HepG2 (cell line): ENCODE results near the gene CLDN7. TPM values are rescaled to one million over a fixed set of nuclear protein-coding genes. Genes with fewer than 3 reads are reported as not detected.
A peak's percentile ranks its signal among the peaks of the same experiment; 100 is the strongest.

ENCODE experiments used
- ATF5 ChIP-seq: sonication (generic); formaldehyde crosslinking; IDR thresholded peaks from 2 replicates; pipeline ENCODE4 v1.4.0; 2020; ENCODE audit warnings: mild to moderate bottlenecking, low read depth, missing genetic modification reagents
- ATF6 ChIP-seq: sonication (generic); formaldehyde crosslinking; conservative IDR thresholded peaks from 2 replicates; pipeline ENCODE4 v1.4.0; 2020; ENCODE audit warnings: missing genetic modification reagents
- ATF7-NPFF ChIP-seq: sonication (generic); formaldehyde crosslinking; IDR thresholded peaks from 2 replicates; pipeline ENCODE4 v1.8.1; 2023; ENCODE audit warnings: mild to moderate bottlenecking, low read depth, missing genetic modification reagents, moderate library complexity
- CTCF ChIP-seq: sonication (generic); formaldehyde crosslinking; IDR thresholded peaks from 2 replicates; pipeline ENCODE4 v1.5.0; 2020; ENCODE audit warnings: mild to moderate bottlenecking, missing genetic modification reagents, moderate library complexity
- HINFP ChIP-seq: sonication (generic); formaldehyde crosslinking; IDR thresholded peaks from 2 replicates; pipeline ENCODE4 v1.4.0; 2020; ENCODE audit warnings: low read depth, mild to moderate bottlenecking, missing genetic modification reagents
- HMGXB4 ChIP-seq, 2 experiments: sonication (generic) in 1 of 2; formaldehyde crosslinking in 1 of 2; IDR thresholded peaks; 2 replicates each; pipeline versions ENCODE4 v1.4.0 to v1.6.1; 2018 to 2020; ENCODE audit warnings: missing genetic modification reagents in 2 of 2, borderline replicate concordance in 1 of 2, low read depth in 1 of 2, mild to moderate bottlenecking in 1 of 2, missing biosample characterization in 1 of 2
- HNRNPH1 ChIP-seq: fragments of 200-400 bp; formaldehyde crosslinking; optimal IDR thresholded peaks from 2 replicates; pipeline ENCODE3; 2017; ENCODE audit warnings: mild to moderate bottlenecking, low read depth, low read length
- IKZF4 ChIP-seq: sonication (generic); formaldehyde crosslinking; IDR thresholded peaks from 2 replicates; pipeline ENCODE4 v1.5.1; 2020; ENCODE audit warnings: borderline replicate concordance, mild to moderate bottlenecking, low read depth, missing genetic modification reagents; ENCODE audit errors: not compliant biosample characterization
- JDP2 ChIP-seq: sonication (generic); formaldehyde crosslinking; IDR thresholded peaks from 2 replicates; pipeline ENCODE4 v1.8.1; 2022; ENCODE audit warnings: missing genetic modification reagents, borderline replicate concordance
- KDM6A ChIP-seq: IDR thresholded peaks from 2 replicates; pipeline ENCODE4 v1.6.1; 2016; ENCODE audit warnings: low read depth
- MXD4 ChIP-seq: IDR thresholded peaks from 2 replicates; pipeline ENCODE4 v1.6.1; 2016; ENCODE audit warnings: mild to moderate bottlenecking, missing biosample characterization, missing genetic modification reagents
- SMARCE1 ChIP-seq: fragments of 450-650 bp; IDR thresholded peaks from 2 replicates; pipeline ENCODE4 v1.6.1; 2017; ENCODE audit warnings: borderline replicate concordance
- SSRP1 ChIP-seq: IDR thresholded peaks from 2 replicates; pipeline ENCODE4 v1.6.1; 2016; ENCODE audit warnings: control low read depth
- SYNCRIP ChIP-seq: fragments of 200-400 bp; formaldehyde crosslinking; IDR thresholded peaks from 2 replicates; pipeline ENCODE4 v1.6.1; 2018; ENCODE audit warnings: mild to moderate bottlenecking, low read depth, low read length; ENCODE audit not compliant: insufficient read depth
- ZBTB21 ChIP-seq: sonication (generic); formaldehyde crosslinking; IDR thresholded peaks from 2 replicates; pipeline ENCODE4 v1.4.0; 2020; ENCODE audit warnings: missing genetic modification reagents
- ZBTB7A ChIP-seq: sonication (generic); formaldehyde crosslinking; IDR thresholded peaks from 2 replicates; pipeline ENCODE4 v1.8.0; 2022; ENCODE audit warnings: mild to moderate bottlenecking, missing genetic modification reagents
- ZFP37 ChIP-seq: sonication (generic); formaldehyde crosslinking; IDR thresholded peaks from 2 replicates; pipeline ENCODE4 v1.4.0; 2020; ENCODE audit warnings: missing genetic modification reagents, borderline replicate concordance
- ZNF343 ChIP-seq: sonication (generic); formaldehyde crosslinking; IDR thresholded peaks from 2 replicates; pipeline ENCODE4 v1.4.0; 2020; ENCODE audit warnings: mild to moderate bottlenecking, missing genetic modification reagents
- ZNF619 ChIP-seq: sonication (generic); formaldehyde crosslinking; IDR thresholded peaks from 2 replicates; pipeline ENCODE4 v1.4.0; 2020; ENCODE audit warnings: mild to moderate bottlenecking, missing genetic modification reagents
- ZNF670 ChIP-seq: sonication (generic); formaldehyde crosslinking; IDR thresholded peaks from 2 replicates; pipeline ENCODE4 v1.8.0; 2022; ENCODE audit warnings: mild to moderate bottlenecking, missing genetic modification reagents, borderline replicate concordance
- ZNF703 ChIP-seq: sonication (generic); formaldehyde crosslinking; IDR thresholded peaks from 2 replicates; pipeline ENCODE4 v1.5.1; 2020; ENCODE audit warnings: missing genetic modification reagents, mild to moderate bottlenecking, moderate library complexity, borderline replicate concordance
- polyA plus RNA-seq, 8 experiments: library from polyadenylated mRNA; depleted of rRNA in 3 of 8; stranded (reverse) in 7 of 8; unstranded in 1 of 8; fragments of >200 nt; fragmentation: Illumina TruSeq in 4 of 8; extraction: Trizol in 4 of 8; gene quantifications; 2 replicates each; pipeline versions ENCODE4 v1.2.1 to v1.2.3, GENCODE V29; 2011 to 2016; ENCODE audit warnings: low read depth in 4 of 8, missing spikeins in 1 of 8, mixed read lengths in 1 of 8; ENCODE audit not compliant: insufficient read depth in 1 of 8
- total RNA-seq, 5 experiments: library from RNA; depleted of rRNA; stranded (reverse); fragments of >200 nt; fragmentation: Illumina TruSeq; extraction: Trizol; gene quantifications; 2 replicates each; pipeline ENCODE4 v1.2.3, GENCODE V29; 2016; ENCODE audit warnings: low read depth in 1 of 5

Gene CLDN7
- total and polyA plus RNA-seq, 2 of the 13 experiments (the other 11 are each of a cell fraction or from before 2014, with no cell fraction given) = not detected

GRCh38 chr17:7219812-7220592, 42.3 kb downstream of the CLDN7 start, which contains the start of the genes ACADVL and DLG4 (continued):
- TF ChIP-seq ZFP37 (CRISPR knock-in tag) (no peak), MXD4 (CRISPR knock-in tag) (peak; percentile 69), SYNCRIP (no peak), ATF5 (no peak), SSRP1 (peak; percentile 46; the same call in 1 of the 2 replicates), ATF6 (CRISPR knock-in tag) (no peak), HMGXB4 (CRISPR knock-in tag; IDR thresholded peaks at IDR 0.05; ENCODE audit: borderline replicate concordance in 1 of 2, low read depth in 1 of 2) (peak; percentile 42 to 71; a peak in 2 of 4 replicates), ZNF703 (no peak; the same call in 1 of the 2 replicates), JDP2 (no peak), CTCF (0 out of 2 replicates have a peak, but pooled peaks have one; percentile 8), KDM6A (CRISPR knock-in tag) (0 out of 2 replicates have a peak, but pooled peaks have one; percentile 36), HINFP (CRISPR knock-in tag) (no peak), ATF7-NPFF (peak; percentile 76; the same call in 1 of the 2 replicates), HNRNPH1 (no peak), ZBTB21 (CRISPR knock-in tag) (no peak), IKZF4 (CRISPR knock-in tag) (peak; percentile 93), ZBTB7A (peak; percentile 67; the same call in 1 of the 2 replicates), SMARCE1 (no peak), ZNF670 (CRISPR knock-in tag) (no peak), ZNF619 (CRISPR knock-in tag) (0 out of 2 replicates have a peak, but pooled peaks have one; percentile 22), ZNF343 (CRISPR knock-in tag) (peak; percentile 42; the same call in 1 of the 2 replicates)
